ENCODE results near the gene MEGF8. TPM values are rescaled to one million over a fixed set of nuclear protein-coding genes. Genes with fewer than 3 reads are reported as not detected.
A peak's percentile ranks its signal among the peaks of the same experiment; 100 is the strongest.

MEGF8 gene
- total and polyA plus RNA-seq, 9 of the 15 experiments (the other 6 are each of a cell fraction or from before 2014, with no cell fraction given), result 0.28 to 13.1 (median 3.0) TPM

DNA sequence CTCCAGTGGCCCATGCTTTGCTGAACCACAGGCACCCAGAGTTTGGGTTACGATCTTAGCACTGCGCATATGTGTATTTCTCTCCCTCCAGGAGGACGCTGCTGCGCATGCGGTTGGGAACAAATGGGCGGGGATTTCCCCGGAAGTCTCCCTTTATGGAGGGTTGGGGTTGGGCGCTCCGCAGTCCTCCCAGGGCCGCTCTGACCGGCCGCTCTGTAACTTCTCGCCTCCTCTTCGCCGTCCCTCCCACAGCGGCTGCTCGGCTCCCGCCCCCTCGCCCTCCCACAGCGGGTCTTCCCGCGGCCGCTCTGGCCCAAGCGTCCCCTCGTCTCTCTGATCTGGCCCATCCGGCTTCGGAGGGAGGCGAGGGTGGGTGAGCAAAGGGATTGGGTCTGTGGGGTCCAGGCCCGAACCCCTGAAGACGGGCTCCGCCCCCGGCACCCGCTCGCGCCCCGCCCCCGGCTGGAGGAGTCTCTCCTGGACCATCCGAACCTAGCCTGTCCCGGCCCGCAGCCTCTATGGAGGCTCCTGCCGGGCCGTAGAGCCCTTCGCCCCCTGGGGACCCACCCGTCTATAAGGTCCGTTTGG is at the start of gene MEGF8 (continued):
- TF ChIP-seq ZBTB26 (CRISPR knock-in tag; IDR thresholded peaks at IDR 0.05) (no peak), DACH1 (IDR thresholded peaks at IDR 0.05; ENCODE audit: partially characterized antibody) (no peak), ZNF263 (CRISPR knock-in tag; IDR thresholded peaks at IDR 0.05; ENCODE audit: borderline replicate concordance) (peak; percentile 88), PTTG1 (tag; IDR thresholded peaks at IDR 0.05; ENCODE audit: low read depth) (no peak), FOXK2 (conservative IDR thresholded peaks at IDR 0.05 in 1 of 2, IDR thresholded peaks at IDR 0.05 in 1 of 2; ENCODE audit: low read depth in 2 of 2) (peak in 1 of 2 experiments; percentile 59; a peak in 3 of 4 replicates), ZNF668 (CRISPR knock-in tag; IDR thresholded peaks at IDR 0.05) (no peak), SMAD4 (CRISPR knock-in tag; conservative IDR thresholded peaks at IDR 0.05) (no peak), HDAC1 (IDR thresholded peaks at IDR 0.05) (peak in 1 of 2 experiments; percentile 35; a peak in 2 of 4 replicates), ARNT (IDR thresholded peaks at IDR 0.05) (no peak), CHD1 (IDR thresholded peaks at IDR 0.05; ENCODE audit: low read length) (no peak), DPF2 (IDR thresholded peaks at IDR 0.05) (no peak), RBM34 (IDR thresholded peaks at IDR 0.05; ENCODE audit: borderline replicate concordance, insufficient read depth, low read length) (0 out of 2 replicates have a peak, but pooled peaks have one; percentile 25), EGR1 (conservative IDR thresholded peaks at IDR 0.05) (peak; percentile 92), ETV6 (IDR thresholded peaks at IDR 0.05; ENCODE audit: borderline replicate concordance in 1 of 2, low read depth in 2 of 2, low read length in 1 of 2) (no peak), ETV6 (CRISPR knock-in tag; IDR thresholded peaks at IDR 0.05; ENCODE audit: borderline replicate concordance) (0 out of 2 replicates have a peak, but pooled peaks have one; percentile 26), SMARCA5 (IDR thresholded peaks at IDR 0.05) (no peak), KLF13 (tag; IDR thresholded peaks at IDR 0.05; ENCODE audit: borderline replicate concordance, low read depth) (peak; percentile 69; the same call in 1 of the 2 replicates), MBD2 (IDR thresholded peaks at IDR 0.05; ENCODE audit: borderline replicate concordance, low read depth) (peak; percentile 13; the same call in 1 of the 2 replicates)
- TF ChIP-seq, protein P1, sequence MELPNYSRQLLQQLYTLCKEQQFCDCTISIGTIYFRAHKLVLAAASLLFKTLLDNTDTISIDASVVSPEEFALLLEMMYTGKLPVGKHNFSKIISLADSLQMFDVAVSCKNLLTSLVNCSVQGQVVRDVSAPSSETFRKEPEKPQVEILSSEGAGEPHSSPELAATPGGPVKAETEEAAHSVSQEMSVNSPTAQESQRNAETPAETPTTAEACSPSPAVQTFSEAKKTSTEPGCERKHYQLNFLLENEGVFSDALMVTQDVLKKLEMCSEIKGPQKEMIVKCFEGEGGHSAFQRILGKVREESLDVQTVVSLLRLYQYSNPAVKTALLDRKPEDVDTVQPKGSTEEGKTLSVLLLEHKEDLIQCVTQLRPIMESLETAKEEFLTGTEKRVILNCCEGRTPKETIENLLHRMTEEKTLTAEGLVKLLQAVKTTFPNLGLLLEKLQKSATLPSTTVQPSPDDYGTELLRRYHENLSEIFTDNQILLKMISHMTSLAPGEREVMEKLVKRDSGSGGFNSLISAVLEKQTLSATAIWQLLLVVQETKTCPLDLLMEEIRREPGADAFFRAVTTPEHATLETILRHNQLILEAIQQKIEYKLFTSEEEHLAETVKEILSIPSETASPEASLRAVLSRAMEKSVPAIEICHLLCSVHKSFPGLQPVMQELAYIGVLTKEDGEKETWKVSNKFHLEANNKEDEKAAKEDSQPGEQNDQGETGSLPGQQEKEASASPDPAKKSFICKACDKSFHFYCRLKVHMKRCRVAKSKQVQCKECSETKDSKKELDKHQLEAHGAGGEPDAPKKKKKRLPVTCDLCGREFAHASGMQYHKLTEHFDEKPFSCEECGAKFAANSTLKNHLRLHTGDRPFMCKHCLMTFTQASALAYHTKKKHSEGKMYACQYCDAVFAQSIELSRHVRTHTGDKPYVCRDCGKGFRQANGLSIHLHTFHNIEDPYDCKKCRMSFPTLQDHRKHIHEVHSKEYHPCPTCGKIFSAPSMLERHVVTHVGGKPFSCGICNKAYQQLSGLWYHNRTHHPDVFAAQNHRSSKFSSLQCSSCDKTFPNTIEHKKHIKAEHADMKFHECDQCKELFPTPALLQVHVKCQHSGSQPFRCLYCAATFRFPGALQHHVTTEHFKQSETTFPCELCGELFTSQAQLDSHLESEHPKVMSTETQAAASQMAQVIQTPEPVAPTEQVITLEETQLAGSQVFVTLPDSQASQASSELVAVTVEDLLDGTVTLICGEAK (IDR thresholded peaks at IDR 0.05), result peak; percentile 78
- TF ChIP-seq, protein P1 (CRISPR knock-in tag; IDR thresholded peaks at IDR 0.05), result no peak

All from K562 (cell line).